ENCODE data around the gene ARMC2. TPM values are rescaled to one million over a fixed set of nuclear protein-coding genes. Genes with fewer than 3 reads are reported as not detected.

Gene ARMC2
- total RNA-seq, 1 donor from 2014 or later = 0.26 TPM

- H3K4me3 ChIP-seq (ENCODE audit: low read depth, low read length) = no peak overlapping the region
- FAIRE-seq (no peak), DNase-seq (ENCODE audit: low read depth) (no peak)
- H3K27me3 ChIP-seq (ENCODE audit: control insufficient read depth, insufficient read depth, low read length) = no peaks in the 10 kb centered on the region
- TF ChIP-seq CTCF (IDR thresholded peaks at IDR 0.05; ENCODE audit: insufficient read depth, low read length, severe bottlenecking) = no peak
- H3K36me3 ChIP-seq (ENCODE audit: control insufficient read depth, insufficient read depth, low read length) = no peaks in the 10 kb centered on the region
Measured at GRCh38 chr6:108844135-108844534, 4.1 kb upstream of the ARMC2 start.

GRCh38 chr6:108845145-108845544, 3.1 kb upstream of the ARMC2 start:
- Histone ChIP-seq H3K27me3 (ENCODE audit: control insufficient read depth, insufficient read depth, low read length) (no peaks in the 10 kb centered on the region), H3K4me3 (ENCODE audit: low read depth, low read length) (no peak overlapping the region), H3K36me3 (ENCODE audit: control insufficient read depth, insufficient read depth, low read length) (no peaks in the 10 kb centered on the region)
- no peak for FAIRE-seq
- TF ChIP-seq CTCF (IDR thresholded peaks at IDR 0.05; ENCODE audit: insufficient read depth, low read length, severe bottlenecking) = no peak
- no peak for DNase-seq (ENCODE audit: low read depth)

GRCh38 chr6:108846101-108846500, 2.1 kb upstream of the ARMC2 start:
- H3K27me3 ChIP-seq (ENCODE audit: control insufficient read depth, insufficient read depth, low read length) = no peaks in the 10 kb centered on the region
- H3K36me3 ChIP-seq (ENCODE audit: control insufficient read depth, insufficient read depth, low read length) = no peaks in the 10 kb centered on the region
- DNase-seq (ENCODE audit: low read depth) (no peak), FAIRE-seq (no peak)
- no peak overlapping the region for H3K4me3 ChIP-seq (ENCODE audit: low read depth, low read length)
- TF ChIP-seq CTCF (IDR thresholded peaks at IDR 0.05; ENCODE audit: insufficient read depth, low read length, severe bottlenecking) = no peak

GRCh38 chr6:108846628-108847027, 1.6 kb upstream of the ARMC2 start:
- no peak for TF ChIP-seq CTCF (IDR thresholded peaks at IDR 0.05; ENCODE audit: insufficient read depth, low read length, severe bottlenecking)
- FAIRE-seq (no peak), DNase-seq (ENCODE audit: low read depth) (no peak)

GRCh38 chr6:108847738-108848115, 495 bp upstream of the ARMC2 start:
- DNase-seq (ENCODE audit: low read depth) = no peak
- Histone ChIP-seq H3K36me3 (ENCODE audit: control insufficient read depth, insufficient read depth, low read length) (no peaks in the 10 kb centered on the region), H3K27me3 (ENCODE audit: control insufficient read depth, insufficient read depth, low read length) (no peaks in the 10 kb centered on the region), H3K4me3 (ENCODE audit: low read depth, low read length) (peak overlapping the region; percentile 75)
- TF ChIP-seq CTCF (IDR thresholded peaks at IDR 0.05; ENCODE audit: insufficient read depth, low read length, severe bottlenecking) = no peak
- no peak for FAIRE-seq

More at GRCh38 chr6:108846628-108847027, 1.6 kb upstream of the ARMC2 start:
- Histone ChIP-seq H3K27me3 (ENCODE audit: control insufficient read depth, insufficient read depth, low read length) (no peaks in the 10 kb centered on the region), H3K4me3 (ENCODE audit: low read depth, low read length) (no peak overlapping the region), H3K36me3 (ENCODE audit: control insufficient read depth, insufficient read depth, low read length) (no peaks in the 10 kb centered on the region)

GRCh38 chr6:108850669-108851465, 2.6 kb downstream of the ARMC2 start:
- FAIRE-seq (peak; percentile 68), DNase-seq (ENCODE audit: low read depth) (no peak)
- H3K4me3 ChIP-seq (ENCODE audit: low read depth, low read length) = no peak overlapping the region
- peaks cover 2% of the 10 kb centered on the region for H3K36me3 ChIP-seq (ENCODE audit: control insufficient read depth, insufficient read depth, low read length)
- TF ChIP-seq CTCF (IDR thresholded peaks at IDR 0.05; ENCODE audit: insufficient read depth, low read length, severe bottlenecking) = no peak
- no peaks in the 10 kb centered on the region for H3K27me3 ChIP-seq (ENCODE audit: control insufficient read depth, insufficient read depth, low read length)
